ENCODE measurements around the gene LCN1. TPM values are rescaled to one million over a fixed set of nuclear protein-coding genes. Genes with fewer than 3 reads are reported as not detected.

LCN1 gene
- total RNA-seq, 1 donor from 2014 or later: not detected

DNA sequence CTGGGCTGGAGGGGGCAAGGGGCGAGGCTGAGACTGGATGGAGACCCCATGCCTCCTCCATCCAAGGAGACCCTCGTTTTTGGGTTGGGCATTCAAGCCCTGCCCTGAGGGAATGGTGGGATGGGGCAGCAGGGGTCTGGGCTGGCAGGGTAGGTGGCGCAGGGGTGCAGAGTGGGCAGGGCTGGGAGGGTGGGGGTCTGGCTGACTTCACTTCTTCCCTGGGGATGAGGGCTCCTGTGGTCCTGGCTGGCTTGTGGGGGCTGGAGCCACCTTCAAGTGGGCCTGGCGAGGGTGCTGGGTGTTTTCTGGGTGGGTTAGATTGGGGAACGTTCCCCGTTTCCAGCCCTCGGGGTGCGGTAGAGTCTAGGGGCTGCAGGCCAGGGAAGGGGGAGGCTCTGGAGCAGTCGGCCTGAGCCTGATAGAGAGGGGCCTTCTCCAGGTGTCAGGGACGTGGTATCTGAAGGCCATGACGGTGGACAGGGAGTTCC lies 412 bp downstream of the LCN1 start:
- no peaks in the 10 kb centered on the region for H3K9me3 ChIP-seq
- no peaks in the 10 kb centered on the region for H3K27me3 ChIP-seq
- TF ChIP-seq, protein P1, sequence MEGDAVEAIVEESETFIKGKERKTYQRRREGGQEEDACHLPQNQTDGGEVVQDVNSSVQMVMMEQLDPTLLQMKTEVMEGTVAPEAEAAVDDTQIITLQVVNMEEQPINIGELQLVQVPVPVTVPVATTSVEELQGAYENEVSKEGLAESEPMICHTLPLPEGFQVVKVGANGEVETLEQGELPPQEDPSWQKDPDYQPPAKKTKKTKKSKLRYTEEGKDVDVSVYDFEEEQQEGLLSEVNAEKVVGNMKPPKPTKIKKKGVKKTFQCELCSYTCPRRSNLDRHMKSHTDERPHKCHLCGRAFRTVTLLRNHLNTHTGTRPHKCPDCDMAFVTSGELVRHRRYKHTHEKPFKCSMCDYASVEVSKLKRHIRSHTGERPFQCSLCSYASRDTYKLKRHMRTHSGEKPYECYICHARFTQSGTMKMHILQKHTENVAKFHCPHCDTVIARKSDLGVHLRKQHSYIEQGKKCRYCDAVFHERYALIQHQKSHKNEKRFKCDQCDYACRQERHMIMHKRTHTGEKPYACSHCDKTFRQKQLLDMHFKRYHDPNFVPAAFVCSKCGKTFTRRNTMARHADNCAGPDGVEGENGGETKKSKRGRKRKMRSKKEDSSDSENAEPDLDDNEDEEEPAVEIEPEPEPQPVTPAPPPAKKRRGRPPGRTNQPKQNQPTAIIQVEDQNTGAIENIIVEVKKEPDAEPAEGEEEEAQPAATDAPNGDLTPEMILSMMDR (IDR thresholded peaks at IDR 0.05): no peak
- DNase-seq (ENCODE audit: low spot score in 2 of 2): peak; percentile 1 to 54
- no peaks in the 10 kb centered on the region for H3K36me3 ChIP-seq
- H3K4me1 ChIP-seq: no peaks in the 10 kb centered on the region
- intact Hi-C loops (cut with DNase I): no loop called here
- H3K27ac ChIP-seq: no peak overlapping the region
- H3K4me3 ChIP-seq: no peak overlapping the region

DNA sequence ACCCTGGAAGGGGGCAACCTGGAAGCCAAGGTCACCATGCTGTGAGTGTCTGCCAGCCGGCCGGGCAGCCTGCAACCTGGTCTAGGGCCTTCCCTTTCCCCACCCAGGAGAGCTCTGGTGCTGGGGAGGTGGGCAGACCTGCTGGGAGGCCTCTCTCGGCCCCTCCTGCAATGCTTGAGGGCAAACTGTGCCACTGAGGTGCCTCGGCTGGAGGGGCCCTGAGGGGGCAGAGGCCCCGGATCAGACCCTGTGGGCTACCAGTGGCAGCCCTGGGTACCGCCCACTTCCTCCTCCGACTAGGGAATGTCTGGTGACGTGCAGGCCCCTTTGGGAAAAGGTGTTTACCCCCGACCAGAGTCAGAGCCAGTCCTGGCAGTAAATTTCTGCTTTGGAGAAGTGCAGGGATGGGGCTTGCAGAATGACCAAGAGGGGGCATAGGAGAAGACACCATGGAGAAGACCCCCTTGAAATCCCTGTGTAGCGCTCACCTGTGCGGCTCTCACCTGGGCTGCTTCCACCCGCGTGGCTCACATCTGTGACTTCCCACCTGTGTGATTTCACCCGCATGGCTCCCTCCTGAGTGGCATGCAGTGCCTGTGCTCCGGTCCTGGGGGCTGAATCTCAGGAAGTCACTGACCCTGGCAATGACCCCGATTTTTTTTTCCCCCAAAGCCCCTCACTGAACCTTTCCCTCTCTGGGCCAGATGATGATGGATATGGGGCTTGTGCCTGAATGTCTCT lies 1.1 kb downstream of the LCN1 start:
- Histone ChIP-seq H3K9me3 (no peaks in the 10 kb centered on the region), H3K4me3 (no peak overlapping the region), H3K36me3 (no peaks in the 10 kb centered on the region), H3K27me3 (no peaks in the 10 kb centered on the region), H3K27ac (no peak overlapping the region), H3K4me1 (no peaks in the 10 kb centered on the region)
- TF ChIP-seq, protein P1 (IDR thresholded peaks at IDR 0.05): no peak
- intact Hi-C loops (cut with DNase I): no loop called here
- DNase-seq (ENCODE audit: low spot score in 2 of 2): peak; percentile 5 to 58

DNA sequence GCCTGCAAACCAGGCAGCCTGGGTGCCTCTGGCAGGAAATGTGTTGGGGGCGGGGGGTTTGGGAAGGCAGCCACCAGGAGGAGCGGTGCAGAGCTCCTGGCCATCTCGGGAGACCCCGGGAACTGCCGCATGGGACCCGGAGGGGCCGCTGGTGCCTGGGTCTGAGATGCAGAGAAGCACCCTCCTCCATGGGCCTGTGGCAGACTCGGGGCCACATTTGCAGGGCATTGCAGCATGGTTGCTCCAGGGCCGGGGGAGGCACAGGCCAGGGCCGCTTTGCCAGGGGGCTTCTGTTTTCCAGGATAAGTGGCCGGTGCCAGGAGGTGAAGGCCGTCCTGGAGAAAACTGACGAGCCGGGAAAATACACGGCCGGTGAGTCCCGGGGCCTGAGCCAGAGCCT lies 1.7 kb downstream of the LCN1 start:
- no peak overlapping the region for H3K4me3 ChIP-seq
- H3K27me3 ChIP-seq: no peaks in the 10 kb centered on the region
- intact Hi-C loops (cut with DNase I): no loop called here
- peak; percentile 6 to 49 for DNase-seq (ENCODE audit: low spot score in 2 of 2)
- no peaks in the 10 kb centered on the region for H3K4me1 ChIP-seq
- H3K36me3 ChIP-seq: no peaks in the 10 kb centered on the region
- TF ChIP-seq, protein P1 (IDR thresholded peaks at IDR 0.05): no peak
- no peaks in the 10 kb centered on the region for H3K9me3 ChIP-seq
- no peak overlapping the region for H3K27ac ChIP-seq

DNA sequence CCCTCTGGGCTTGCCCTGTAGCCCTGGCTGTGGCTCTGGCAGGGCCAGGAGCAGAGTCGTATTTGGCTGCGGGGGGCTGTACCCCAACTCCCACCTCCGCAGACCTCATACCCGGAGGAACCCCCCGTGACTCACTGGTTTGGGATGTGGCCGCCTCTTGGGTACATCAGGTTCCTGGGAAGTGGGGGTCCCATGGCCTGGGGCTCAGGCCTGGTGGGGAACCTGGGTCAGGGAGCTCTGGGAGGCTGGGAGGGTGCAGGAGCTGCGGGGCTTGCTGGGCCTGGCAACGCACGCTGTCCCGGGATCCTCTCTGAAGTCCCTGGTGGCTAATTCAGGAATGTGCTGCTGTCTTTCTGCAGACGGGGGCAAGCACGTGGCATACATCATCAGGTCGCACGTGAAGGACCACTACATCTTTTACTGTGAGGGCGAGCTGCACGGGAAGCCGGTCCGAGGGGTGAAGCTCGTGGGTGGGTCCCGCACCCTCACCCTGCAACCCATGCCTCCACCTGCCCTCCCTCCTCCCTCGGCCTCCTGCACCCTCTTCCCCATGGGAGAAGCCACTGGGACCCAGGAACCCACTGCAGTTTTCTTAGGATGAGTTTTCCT lies 2.4 kb downstream of the LCN1 start:
- Histone ChIP-seq H3K4me3 (no peak overlapping the region), H3K36me3 (no peaks in the 10 kb centered on the region), H3K27ac (no peak overlapping the region), H3K27me3 (no peaks in the 10 kb centered on the region), H3K4me1 (no peaks in the 10 kb centered on the region), H3K9me3 (no peaks in the 10 kb centered on the region)
- TF ChIP-seq, protein P1 (IDR thresholded peaks at IDR 0.05): no peak
- DNase-seq (ENCODE audit: low spot score in 2 of 2): peak in 1 of 2 donors; percentile 37
- intact Hi-C loops (cut with DNase I): no loop called here

DNA sequence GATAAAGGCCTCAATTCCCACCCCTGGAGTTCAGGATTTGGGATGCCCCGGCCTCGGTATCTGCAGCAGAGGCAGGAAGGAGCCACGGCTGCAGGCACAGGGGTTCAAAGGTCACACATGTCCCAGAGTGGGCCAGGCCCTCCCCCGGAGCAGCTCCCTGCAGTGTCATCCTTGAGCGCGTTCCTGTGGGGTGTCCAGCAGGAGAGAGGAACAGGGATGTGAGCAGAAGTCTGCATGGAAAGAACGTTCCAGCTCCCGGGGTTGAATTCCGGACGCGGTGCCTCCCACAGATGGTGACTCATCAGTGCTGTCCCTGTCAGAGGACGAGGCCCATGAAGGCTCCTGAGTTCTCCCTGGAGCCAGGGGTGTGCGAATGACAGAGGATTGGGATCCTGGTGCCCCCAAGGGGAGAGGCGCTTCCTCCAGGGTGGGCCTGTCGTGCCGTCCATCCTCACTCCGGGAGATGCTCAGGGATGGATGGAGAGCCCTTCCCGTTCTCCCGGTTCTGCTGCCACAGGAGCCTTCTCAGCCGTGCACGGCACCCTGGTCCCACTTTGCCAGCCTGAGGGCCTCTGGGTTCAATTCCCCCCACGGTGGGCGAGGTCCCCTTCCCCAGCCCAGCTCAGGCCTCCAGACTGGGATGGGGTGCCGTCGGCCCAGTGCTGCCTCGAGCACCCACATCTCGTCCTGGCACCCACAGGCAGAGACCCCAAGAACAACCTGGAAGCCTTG lies 3.1 kb downstream of the LCN1 start:
- DNase-seq (ENCODE audit: low spot score in 2 of 2): peak in 1 of 2 donors; percentile 38
- H3K27me3 ChIP-seq: no peaks in the 10 kb centered on the region

More for the DNA sequence above, 3.1 kb downstream of the LCN1 start:
- TF ChIP-seq, protein P1 (IDR thresholded peaks at IDR 0.05): no peak
- intact Hi-C loops (cut with DNase I): no loop called here
- H3K9me3 ChIP-seq: no peaks in the 10 kb centered on the region
- no peak overlapping the region for H3K4me3 ChIP-seq
- H3K36me3 ChIP-seq: no peaks in the 10 kb centered on the region
- H3K4me1 ChIP-seq: no peaks in the 10 kb centered on the region
- H3K27ac ChIP-seq: no peak overlapping the region

All from ascending aorta (tissue), 2 donors.